ENCODE measurements around the gene SLC6A12.

- TF ChIP-seq POLR2A (IDR thresholded peaks at IDR 0.05; ENCODE audit: low read length) (no peak), GATA1 (IDR thresholded peaks at IDR 0.05; ENCODE audit: low read depth, low read length) (no peak)
Observed at GRCh38 chr12:236445-236844, 22.5 kb upstream of the SLC6A12 start.
